Fibroblast of peridontal ligament (primary cell): ENCODE data around the gene YIPF7.

Experiments used
- DNase-seq: peaks from one replicate; pipeline ENCODE4 v3.0.0-alpha.2; 2010; ENCODE audit errors: extremely low read depth

Gene YIPF7

DNA sequence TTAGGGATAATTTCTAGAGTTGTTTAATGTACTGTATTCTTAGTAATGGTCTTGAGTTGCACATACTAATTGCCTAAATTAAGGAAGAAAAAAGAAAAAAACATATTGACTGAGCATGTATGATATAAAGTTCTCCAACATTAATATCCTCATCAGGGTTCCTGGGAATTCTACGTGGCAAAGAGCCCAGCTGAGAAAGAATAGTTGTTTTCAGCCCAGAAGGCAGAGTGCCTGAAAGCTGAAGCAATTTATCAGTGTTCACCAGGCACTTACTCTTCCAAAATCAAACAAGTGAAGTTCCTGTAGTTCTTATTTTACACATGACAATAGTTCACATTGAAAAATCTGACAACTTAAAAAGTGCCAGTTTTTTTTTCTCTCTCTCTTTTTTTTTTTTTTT lies 27.7 kb downstream of the YIPF7 start:
- DNase-seq, result no peak

DNA sequence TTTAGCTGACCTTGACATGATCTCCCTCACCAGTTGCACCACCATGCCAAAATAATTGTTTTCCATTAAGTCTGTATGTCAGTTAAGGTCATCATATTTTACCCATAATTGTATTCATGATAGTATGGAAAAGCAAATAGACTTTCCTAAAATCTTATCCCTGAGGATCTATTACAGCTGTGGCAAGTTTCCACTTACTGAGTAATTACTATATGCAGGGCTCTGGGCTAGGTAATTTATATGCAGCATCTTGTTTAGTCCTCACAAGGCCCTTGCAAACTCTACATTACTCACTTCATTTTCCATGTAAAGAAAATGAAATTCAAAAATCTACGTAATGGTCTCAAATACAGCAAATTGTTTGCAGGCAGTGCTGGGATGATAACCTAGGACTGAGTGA lies 34.8 kb downstream of the YIPF7 start:
- DNase-seq, result no peak

DNA sequence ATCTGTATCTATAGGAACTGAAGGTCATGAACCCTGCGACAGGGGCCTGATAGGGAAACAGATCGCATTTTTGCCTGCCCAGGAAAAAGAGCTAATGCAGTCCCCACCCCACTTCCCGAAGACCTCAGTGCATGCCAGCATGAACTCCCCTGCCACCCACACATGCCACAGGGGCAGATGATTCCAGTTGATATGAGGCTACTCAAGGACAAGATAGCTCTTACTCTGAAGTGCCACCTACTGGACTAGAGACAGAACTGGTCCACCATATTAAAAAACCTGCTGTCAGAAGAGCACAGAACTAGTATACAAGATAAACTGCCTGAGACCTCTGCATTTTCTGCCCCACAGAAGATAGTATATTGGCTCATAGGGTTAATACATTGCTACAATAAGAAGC lies 68.0 kb downstream of the YIPF7 start:
- no peak for DNase-seq

DNA sequence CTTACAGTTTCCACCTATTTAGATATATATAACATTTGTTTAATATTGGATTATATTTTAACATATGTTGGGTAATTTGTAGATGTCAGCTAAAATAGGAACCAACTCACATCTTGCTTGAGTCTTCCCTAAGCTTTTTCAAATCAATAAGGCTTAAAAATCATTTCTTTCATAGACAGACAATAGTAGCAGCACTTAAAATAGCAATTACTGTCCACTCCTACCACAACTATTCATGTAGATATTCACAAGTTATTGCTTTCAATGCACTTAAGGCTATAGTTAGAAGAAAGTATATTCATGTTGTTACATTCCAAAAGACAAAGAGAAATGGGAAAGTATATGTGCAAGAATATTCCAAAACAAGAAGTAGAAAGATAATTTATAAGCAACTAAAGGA lies 71.2 kb downstream of the YIPF7 start:
- DNase-seq, result no peak

DNA sequence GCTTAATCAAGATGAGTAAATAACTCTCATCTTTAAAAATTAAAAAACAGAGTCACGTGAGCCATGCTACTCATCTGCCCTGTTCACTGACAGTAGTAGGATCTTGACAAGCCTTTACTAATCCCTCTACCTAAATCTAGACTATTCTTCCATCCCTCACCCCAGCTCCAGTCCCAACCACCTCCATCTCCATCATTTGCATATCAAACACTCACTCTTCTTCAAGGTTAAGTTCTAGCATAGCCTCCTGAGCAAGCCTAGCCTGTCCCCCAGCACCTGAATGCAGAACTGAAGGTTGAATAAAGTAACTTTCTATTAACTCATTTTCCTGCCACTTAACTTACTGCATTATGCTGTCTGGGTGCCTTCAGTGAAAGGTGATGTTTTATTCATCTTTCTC lies 72.5 kb downstream of the YIPF7 start:
- no peak for DNase-seq
